ENCODE results near the gene SNX1.
A peak's percentile ranks its signal among the peaks of the same experiment; 100 is the strongest.

The SNX1 gene

DNA sequence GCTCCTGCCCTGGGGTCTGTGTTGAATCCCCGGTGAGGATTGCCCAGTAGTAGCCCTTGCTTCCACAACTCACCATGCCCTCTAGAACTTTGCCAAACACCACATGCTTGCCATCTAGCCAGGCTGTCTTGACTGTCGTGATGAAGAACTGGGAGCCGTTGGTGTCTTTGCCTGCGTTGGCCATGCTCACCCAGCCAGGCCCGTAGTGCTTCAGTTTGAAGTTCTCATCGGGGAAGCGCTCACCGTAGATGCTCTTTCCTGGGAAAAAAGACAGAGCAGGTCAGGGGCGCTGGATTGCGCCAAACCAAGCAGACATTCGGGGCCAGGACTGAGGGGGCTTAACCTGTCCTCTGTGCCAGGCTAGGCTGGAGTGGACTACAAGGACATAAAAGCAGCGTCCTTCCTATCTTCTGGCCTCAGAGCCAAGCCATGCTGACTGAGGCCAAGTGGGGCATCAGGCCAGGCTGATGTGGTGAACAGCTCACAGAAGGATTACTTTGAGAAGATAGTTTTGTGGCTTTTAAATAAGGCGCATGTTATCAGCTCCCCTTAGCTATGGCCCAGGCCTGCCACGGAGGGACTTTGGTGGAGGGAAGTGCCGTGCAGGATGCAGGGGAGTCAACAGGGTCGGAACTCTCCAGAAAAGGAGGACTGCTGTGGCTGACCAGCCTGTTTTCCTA lies 61.0 kb downstream of the SNX1 start:
- in situ Hi-C loops (cut with HindIII; ENCODE audit: low sequenced_read_pairs) = no loop called here
- TF ChIP-seq, protein P1, sequence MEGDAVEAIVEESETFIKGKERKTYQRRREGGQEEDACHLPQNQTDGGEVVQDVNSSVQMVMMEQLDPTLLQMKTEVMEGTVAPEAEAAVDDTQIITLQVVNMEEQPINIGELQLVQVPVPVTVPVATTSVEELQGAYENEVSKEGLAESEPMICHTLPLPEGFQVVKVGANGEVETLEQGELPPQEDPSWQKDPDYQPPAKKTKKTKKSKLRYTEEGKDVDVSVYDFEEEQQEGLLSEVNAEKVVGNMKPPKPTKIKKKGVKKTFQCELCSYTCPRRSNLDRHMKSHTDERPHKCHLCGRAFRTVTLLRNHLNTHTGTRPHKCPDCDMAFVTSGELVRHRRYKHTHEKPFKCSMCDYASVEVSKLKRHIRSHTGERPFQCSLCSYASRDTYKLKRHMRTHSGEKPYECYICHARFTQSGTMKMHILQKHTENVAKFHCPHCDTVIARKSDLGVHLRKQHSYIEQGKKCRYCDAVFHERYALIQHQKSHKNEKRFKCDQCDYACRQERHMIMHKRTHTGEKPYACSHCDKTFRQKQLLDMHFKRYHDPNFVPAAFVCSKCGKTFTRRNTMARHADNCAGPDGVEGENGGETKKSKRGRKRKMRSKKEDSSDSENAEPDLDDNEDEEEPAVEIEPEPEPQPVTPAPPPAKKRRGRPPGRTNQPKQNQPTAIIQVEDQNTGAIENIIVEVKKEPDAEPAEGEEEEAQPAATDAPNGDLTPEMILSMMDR (IDR thresholded peaks at IDR 0.05; ENCODE audit: low read depth, low read length) = no peak
- no peak for DNase-seq (ENCODE audit: low read depth, low spot score)
- H3K4me3 ChIP-seq (ENCODE audit: low read depth, low read length) = no peak overlapping the region

- in situ Hi-C loops (cut with HindIII; ENCODE audit: low sequenced_read_pairs) = no loop called here
- TF ChIP-seq, protein P1 (IDR thresholded peaks at IDR 0.05; ENCODE audit: low read depth, low read length) = no peak
- DNase-seq (ENCODE audit: low read depth, low spot score) = no peak
- no peak overlapping the region for H3K4me3 ChIP-seq (ENCODE audit: low read depth, low read length)
Observed at GRCh38 chr15:64157599-64158125, 61.9 kb downstream of the SNX1 start.

- TF ChIP-seq, protein P1 (IDR thresholded peaks at IDR 0.05; ENCODE audit: low read depth, low read length) = no peak
- H3K4me3 ChIP-seq (ENCODE audit: low read depth, low read length) = no peak overlapping the region
- in situ Hi-C loops (cut with HindIII; ENCODE audit: low sequenced_read_pairs) = no loop called here
- no peak for DNase-seq (ENCODE audit: low read depth, low spot score)
Observed at GRCh38 chr15:64158363-64159134, 62.8 kb downstream of the SNX1 start.

DNA sequence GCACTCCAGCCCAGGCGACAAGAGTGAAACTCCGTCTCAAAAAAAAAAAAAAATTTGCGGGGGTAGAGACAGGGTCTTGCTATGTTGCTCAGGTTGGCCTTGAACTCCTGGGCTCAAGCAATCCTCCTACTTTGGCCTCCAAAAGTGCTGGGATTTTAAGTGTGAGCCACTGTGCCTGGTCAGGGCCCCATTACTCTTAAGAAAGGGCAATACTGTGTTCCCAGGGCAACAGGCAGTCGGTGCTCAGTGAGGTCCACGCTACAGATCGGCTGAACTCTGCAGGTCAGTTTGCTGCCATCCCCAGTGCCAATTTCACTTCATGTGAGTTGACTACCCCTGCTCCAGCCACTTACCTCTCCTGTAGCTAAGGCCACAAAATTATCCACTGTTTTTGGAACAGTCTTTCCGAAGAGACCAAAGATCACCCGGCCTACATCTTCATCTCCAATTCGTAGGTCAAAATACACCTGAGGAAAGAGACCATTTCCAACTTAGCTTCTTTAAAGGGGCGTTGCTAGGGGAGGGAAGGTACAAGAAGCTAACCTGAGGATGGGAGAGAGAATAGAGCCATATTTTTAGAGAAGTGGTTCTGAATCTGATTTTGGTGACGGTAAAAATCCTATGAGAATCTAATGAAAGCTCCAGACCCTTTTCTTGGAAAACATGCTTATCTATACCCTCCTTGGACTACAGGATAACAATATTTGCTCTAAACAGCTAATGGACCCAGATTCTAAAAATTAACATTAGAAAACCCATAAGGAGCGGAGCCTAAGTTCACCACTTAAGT lies 66.1 kb downstream of the SNX1 start:
- in situ Hi-C loops (cut with HindIII; ENCODE audit: low sequenced_read_pairs) = no loop called here
- TF ChIP-seq, protein P1 (IDR thresholded peaks at IDR 0.05; ENCODE audit: low read depth, low read length) = no peak
- peak overlapping the region; percentile 95 for H3K4me3 ChIP-seq (ENCODE audit: low read depth, low read length)
- no peak for DNase-seq (ENCODE audit: low read depth, low spot score)

- DNase-seq (ENCODE audit: low read depth, low spot score) = no peak
- in situ Hi-C loops (cut with HindIII; ENCODE audit: low sequenced_read_pairs) = no loop called here
- TF ChIP-seq, protein P1 (IDR thresholded peaks at IDR 0.05; ENCODE audit: low read depth, low read length) = no peak
- peak overlapping the region; percentile 95 for H3K4me3 ChIP-seq (ENCODE audit: low read depth, low read length)
Observed at GRCh38 chr15:64162478-64162868, 66.7 kb downstream of the SNX1 start.
